NCI-H774 (cell line): ENCODE data around the gene LGALS8.

Experiments
- DNase-seq: peaks from one replicate; lab custom pipeline; 2025; lab: John Stamatoyannopoulos, UW

Gene LGALS8

GRCh38 chr1:236509203-236509602 lies 14.6 kb upstream of the LGALS8 start:
- DNase-seq = no peak

GRCh38 chr1:236509647-236510401 lies 14.0 kb upstream of the LGALS8 start:
- no peak for DNase-seq

GRCh38 chr1:236511735-236512418 lies 11.9 kb upstream of the LGALS8 start:
- no peak for DNase-seq

DNA sequence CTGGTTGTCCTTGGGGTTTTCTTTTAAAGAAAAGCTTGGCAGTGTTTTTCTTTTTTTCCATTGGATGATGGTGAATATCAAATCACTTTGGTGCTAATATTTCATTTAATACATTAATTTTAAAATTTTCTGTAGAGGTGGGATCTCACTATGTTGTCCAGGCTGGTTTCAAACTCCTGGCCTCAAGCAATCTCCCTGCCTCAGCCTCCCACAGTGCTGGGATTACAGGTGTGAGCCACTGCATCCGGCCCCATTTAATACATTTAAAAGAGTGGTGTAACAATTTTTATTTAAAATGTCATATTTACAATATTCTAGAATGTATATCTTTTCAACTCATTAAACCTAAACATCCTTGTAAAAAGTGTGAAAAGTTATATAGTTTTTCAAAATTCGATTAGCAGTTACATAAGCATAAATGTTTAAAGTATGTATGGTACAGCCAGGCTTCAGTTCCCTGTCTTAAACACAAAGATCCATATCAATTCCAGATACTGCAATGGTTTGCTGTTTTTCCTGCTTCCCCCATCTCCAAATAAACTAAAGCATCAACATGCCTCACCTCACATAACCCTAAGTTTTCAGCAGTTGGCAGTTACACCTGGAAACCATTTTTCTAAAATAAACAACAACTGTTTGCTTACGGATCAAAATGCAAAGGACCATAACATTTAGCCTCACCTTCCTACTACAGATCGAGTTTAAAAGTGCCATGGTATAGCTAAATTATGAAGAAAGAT lies 8.9 kb upstream of the LGALS8 start:
- peak; percentile 94 for DNase-seq

GRCh38 chr1:236515443-236515958 lies 8.3 kb upstream of the LGALS8 start:
- peak; percentile 84 for DNase-seq

- DNase-seq = peak; percentile 36
Observed at GRCh38 chr1:236516929-236517704, 6.7 kb upstream of the LGALS8 start.

- no peak for DNase-seq
Observed at GRCh38 chr1:236518322-236518721, 5.5 kb upstream of the LGALS8 start.

- DNase-seq = no peak
Observed at GRCh38 chr1:236520445-236521005, 3.3 kb upstream of the LGALS8 start.

- DNase-seq = peak; percentile 43
Observed at GRCh38 chr1:236522937-236523703, 662 bp upstream of the LGALS8 start.

- DNase-seq = peak; percentile 77
Observed at GRCh38 chr1:236524142-236524894, 536 bp downstream of the LGALS8 start.

GRCh38 chr1:236524895-236525184 lies 1.1 kb downstream of the LGALS8 start:
- DNase-seq = no peak

DNA sequence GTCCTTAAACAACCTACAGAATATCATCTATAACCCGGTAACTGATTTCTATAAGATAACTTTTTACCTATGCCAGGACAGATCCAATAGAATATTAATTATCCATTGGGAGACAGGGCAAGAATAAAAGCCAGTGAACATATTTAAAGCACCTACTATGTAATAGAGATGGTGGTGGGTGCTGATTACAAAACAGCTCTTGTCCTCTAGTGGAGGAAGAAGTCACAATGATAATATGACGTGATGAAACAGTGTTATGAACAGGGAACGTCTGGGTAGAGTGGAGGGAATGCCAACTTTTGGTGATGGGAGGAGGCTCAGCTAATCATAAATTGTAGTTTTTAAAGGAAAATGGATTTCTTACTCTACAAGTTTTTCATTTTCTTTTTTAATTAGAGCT lies 2.3 kb downstream of the LGALS8 start:
- no peak for DNase-seq

GRCh38 chr1:236530286-236530685 lies 6.5 kb downstream of the LGALS8 start:
- no peak for DNase-seq

DNA sequence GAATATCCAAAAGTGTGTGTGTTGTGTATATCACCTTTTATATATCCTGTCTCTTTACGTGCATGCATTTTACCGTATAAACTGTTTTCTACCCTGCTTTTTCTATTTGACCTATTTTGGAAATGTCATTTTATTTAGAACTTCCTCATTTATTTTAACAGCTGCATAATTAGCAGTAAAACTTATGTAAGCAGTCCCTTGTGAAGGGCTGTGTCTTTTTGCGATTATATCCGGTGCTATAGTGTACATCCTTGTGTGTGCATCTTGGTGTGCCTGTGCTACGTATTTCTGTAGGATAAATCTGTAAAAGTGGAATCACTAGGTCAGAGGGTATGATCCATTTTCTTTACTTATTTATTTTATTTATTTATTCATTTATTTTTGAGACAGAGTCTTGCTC lies 7.2 kb downstream of the LGALS8 start:
- DNase-seq = no peak

- no peak for DNase-seq
Observed at GRCh38 chr1:236532850-236533249, 9.1 kb downstream of the LGALS8 start.

GRCh38 chr1:236534151-236534651 lies 10.4 kb downstream of the LGALS8 start:
- DNase-seq = no peak

DNA sequence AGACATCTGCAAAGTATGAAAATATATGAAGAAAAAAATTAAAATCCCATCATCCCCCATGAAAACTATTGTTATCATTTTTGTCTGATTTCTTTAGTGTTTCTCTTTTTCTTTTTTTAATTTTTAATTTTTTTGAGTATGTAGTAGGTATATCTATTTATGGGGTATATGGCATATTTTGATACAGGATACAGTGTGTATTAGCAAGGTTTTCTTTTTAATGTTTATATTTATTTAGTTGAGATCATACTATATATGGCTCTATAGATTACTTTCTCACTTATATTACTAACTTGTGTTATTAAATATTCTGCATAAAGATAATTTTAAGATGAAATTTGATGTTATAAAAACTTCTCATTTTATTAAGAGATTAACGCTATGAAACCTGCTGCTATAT lies 11.4 kb downstream of the LGALS8 start:
- DNase-seq = no peak

- peak; percentile 63 for DNase-seq
Observed at GRCh38 chr1:236535662-236536161, 11.9 kb downstream of the LGALS8 start.

DNA sequence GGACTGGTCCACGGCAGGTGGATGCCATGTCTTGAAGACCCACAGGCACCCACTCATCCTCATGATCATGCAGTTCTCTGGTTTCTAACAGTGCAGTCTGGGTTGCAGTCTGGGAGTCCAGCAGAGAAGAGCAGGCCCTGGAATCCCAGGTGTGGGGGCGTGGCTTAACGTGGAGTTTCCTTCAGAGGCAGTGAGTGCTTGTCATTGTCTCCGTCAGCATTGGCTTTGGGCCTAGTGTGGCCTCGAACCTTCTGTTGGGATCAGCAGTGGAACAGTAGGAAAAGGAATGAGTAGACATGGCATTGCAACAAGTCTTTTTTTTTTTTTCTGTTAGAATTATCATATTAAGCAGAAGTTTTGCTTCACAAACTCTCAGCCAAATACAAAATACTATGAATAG lies 12.8 kb downstream of the LGALS8 start:
- no peak for DNase-seq
